ENCODE measurements around the gene RNF115. TPM values are rescaled to one million over a fixed set of nuclear protein-coding genes. Genes with fewer than 3 reads are reported as not detected.
A peak's percentile ranks its signal among the peaks of the same experiment; 100 is the strongest.

The RNF115 gene
- total RNA-seq, 4 donors from 2014 or later = 37.8 to 46.3 (median 40.3) TPM

- peaks cover 19 to 62% (median 60%) of the 10 kb centered on the region in 4 donors for H3K4me1 ChIP-seq
- TF ChIP-seq CTCF (IDR thresholded peaks at IDR 0.05) (no peak), POLR2AphosphoS5 (IDR thresholded peaks at IDR 0.05) (peak in 1 of 2 donors; percentile 47)
- H3K27ac ChIP-seq (replicated peaks in 1 of 4) = peak overlapping the region; percentile 81 to 84 (median 82)
- H3K36me3 ChIP-seq = peaks cover 0 to 20% (median 9%) of the 10 kb centered on the region in 4 donors
- no peak for DNase-seq (ENCODE audit: extremely low spot score)
- no peaks in the 10 kb centered on the region for H3K27me3 ChIP-seq
- intact Hi-C loops (cut with DNase I) = no loop called here
- H3K9me3 ChIP-seq = no peaks in the 10 kb centered on the region
- peak overlapping the region; percentile 44 to 58 (median 48) for H3K4me3 ChIP-seq
- WGBS = 53% methylated on average over 10 of the region's 10 CpGs
Observed at GRCh38 chr1:145782272-145783099, 41.4 kb downstream of the RNF115 start.

GRCh38 chr1:145778146-145778540 lies 45.8 kb downstream of the RNF115 start:
- intact Hi-C loops (cut with DNase I) = no loop called here
- H3K4me1 ChIP-seq = peaks cover 16 to 81% (median 73%) of the 10 kb centered on the region in 4 donors
- no peaks in the 10 kb centered on the region for H3K27me3 ChIP-seq
- no peak for DNase-seq (ENCODE audit: extremely low spot score)
- no peak overlapping the region for H3K4me3 ChIP-seq
- WGBS = 56% methylated on average over 1 of the region's 1 CpG
- TF ChIP-seq POLR2A (IDR thresholded peaks at IDR 0.05; ENCODE audit: low read depth) = no peak
- no peak for TF ChIP-seq EP300 (IDR thresholded peaks at IDR 0.05)
- TF ChIP-seq CTCF (IDR thresholded peaks at IDR 0.05) = no peak
- no peak for TF ChIP-seq POLR2AphosphoS5 (IDR thresholded peaks at IDR 0.05)
- peak overlapping the region; percentile 21 to 81 (median 42) for H3K27ac ChIP-seq (replicated peaks in 1 of 4)
- H3K9me3 ChIP-seq = no peaks in the 10 kb centered on the region
- H3K36me3 ChIP-seq = peaks cover 0 to 21% (median 8%) of the 10 kb centered on the region in 4 donors

GRCh38 chr1:145777357-145778145 lies 46.3 kb downstream of the RNF115 start:
- Histone ChIP-seq H3K4me1 (peaks cover 16 to 86% (median 71%) of the 10 kb centered on the region in 4 donors), H3K36me3 (peaks cover 0 to 24% (median 10%) of the 10 kb centered on the region in 4 donors), H3K9me3 (no peaks in the 10 kb centered on the region), H3K27ac (replicated peaks in 1 of 4) (peak overlapping the region; percentile 21 to 81 (median 42)), H3K4me3 (no peak overlapping the region), H3K27me3 (no peaks in the 10 kb centered on the region)
- intact Hi-C loops (cut with DNase I) = no loop called here
- no peak for DNase-seq (ENCODE audit: extremely low spot score)
- TF ChIP-seq EP300 (IDR thresholded peaks at IDR 0.05) (no peak), POLR2AphosphoS5 (IDR thresholded peaks at IDR 0.05) (no peak), CTCF (IDR thresholded peaks at IDR 0.05) (no peak), POLR2A (IDR thresholded peaks at IDR 0.05; ENCODE audit: low read depth) (no peak)
- WGBS = 56% methylated on average over 1 of the region's 1 CpG

GRCh38 chr1:145773423-145773822 lies 50.5 kb downstream of the RNF115 start:
- intact Hi-C loops (cut with DNase I) = no loop called here
- TF ChIP-seq EP300 (IDR thresholded peaks at IDR 0.05) (no peak), CTCF (IDR thresholded peaks at IDR 0.05) (no peak), POLR2A (IDR thresholded peaks at IDR 0.05; ENCODE audit: low read depth) (no peak), POLR2AphosphoS5 (IDR thresholded peaks at IDR 0.05) (no peak)
- no peak for DNase-seq (ENCODE audit: extremely low spot score)
- Histone ChIP-seq H3K9me3 (no peaks in the 10 kb centered on the region), H3K4me3 (no peak overlapping the region), H3K27me3 (no peaks in the 10 kb centered on the region), H3K36me3 (peaks cover 7 to 47% (median 29%) of the 10 kb centered on the region in 4 donors), H3K27ac (replicated peaks in 1 of 4) (no peak overlapping the region), H3K4me1 (peaks cover 15 to 59% (median 34%) of the 10 kb centered on the region in 4 donors)
- WGBS = 96% methylated on average over 1 of the region's 1 CpG

All from esophagus muscularis mucosa (tissue), 4 donors.